Fibroblast of pulmonary artery (primary cell): Measurements from ENCODE around the gene CCDC43.

ENCODE experiments used
- DNase-seq: peaks from one replicate; pipeline ENCODE4 v3.0.0-alpha.2; 2010; ENCODE audit warnings: low read depth
- H3K4me3 ChIP-seq: replicated peaks from 2 replicates; pipeline ENCODE4 v1.5.1; 2011; ENCODE audit warnings: low read depth, mild to moderate bottlenecking, control low read depth, low read length, moderate library complexity
- CTCF ChIP-seq: IDR thresholded peaks from 2 replicates; pipeline ENCODE4 v1.5.1; 2011; ENCODE audit warnings: mild to moderate bottlenecking, control low read depth, low read length, inconsistent platforms; ENCODE audit errors: missing control alignments

CCDC43 gene

GRCh38 chr17:44666006-44666405 lies 23.6 kb downstream of the CCDC43 start:
- no peak for DNase-seq
- H3K4me3 ChIP-seq: no peak overlapping the region
- no peak for TF ChIP-seq CTCF

- no peak for TF ChIP-seq CTCF
- no peak for DNase-seq
- H3K4me3 ChIP-seq: no peak overlapping the region
Measured at GRCh38 chr17:44664867-44665266, 24.7 kb downstream of the CCDC43 start.

GRCh38 chr17:44663095-44663494 lies 26.5 kb downstream of the CCDC43 start:
- DNase-seq: no peak
- no peak overlapping the region for H3K4me3 ChIP-seq
- no peak for TF ChIP-seq CTCF

GRCh38 chr17:44661835-44662234 lies 27.7 kb downstream of the CCDC43 start:
- TF ChIP-seq CTCF: no peak
- no peak for DNase-seq
- no peak overlapping the region for H3K4me3 ChIP-seq

- TF ChIP-seq CTCF: no peak
- DNase-seq: no peak
Measured at GRCh38 chr17:44655983-44656710, 33.4 kb downstream of the CCDC43 start, which contains the start of gene MEIOC. Gene MEIOC, plus strand, starts transcription at chr17:44656468. Its CDS starts 146 bp downstream, at chr17:44656614.

GRCh38 chr17:44653954-44654353 lies 35.6 kb downstream of the CCDC43 start:
- H3K4me3 ChIP-seq: no peak overlapping the region
- DNase-seq: no peak
- no peak for TF ChIP-seq CTCF

More at GRCh38 chr17:44655983-44656710, 33.4 kb downstream of the CCDC43 start, which contains the start of gene MEIOC:
- no peak within 1 kb of the TSS for H3K4me3 ChIP-seq

- H3K4me3 ChIP-seq: no peak overlapping the region
- DNase-seq: no peak
- TF ChIP-seq CTCF: no peak
Measured at GRCh38 chr17:44653384-44653783, 36.2 kb downstream of the CCDC43 start.
